ENCODE data around the gene CORO2A. TPM values are rescaled to one million over a fixed set of nuclear protein-coding genes. Genes with fewer than 3 reads are reported as not detected.

CORO2A gene
- total and polyA plus RNA-seq, 11 donors, result 0.09 to 2.2 (median 0.22) TPM

- DNase-seq, result no peak
- TF ChIP-seq POLR2A (IDR thresholded peaks at IDR 0.05), result no peak
- Histone ChIP-seq H3K27ac (no peak overlapping the region), H3K9me3 (no peaks in the 10 kb centered on the region), H3K4me3 (no peak overlapping the region), H3K36me3 (peaks cover 0 to 89% (median 28%) of the 10 kb centered on the region in 9 donors), H3K27me3 (no peaks in the 10 kb centered on the region), H3K4me1 (peaks cover 0 to 3% (median 0%) of the 10 kb centered on the region in 12 donors)
- intact Hi-C loops (cut with DNase I), result no loop called here
- ATAC-seq, result no peak
- 88 to 96% (median 91%) methylated on average over 4 of the region's 4 CpGs for WGBS, 4 donors
These were observed 36.6 kb upstream of the CORO2A start for GRCh38 chr9:98229090-98229395.

- Histone ChIP-seq H3K4me3 (no peak overlapping the region), H3K27ac (no peak overlapping the region), H3K36me3 (peaks cover 0 to 84% (median 28%) of the 10 kb centered on the region in 9 donors), H3K4me1 (peaks cover 0 to 8% (median 0%) of the 10 kb centered on the region in 12 donors), H3K9me3 (no peaks in the 10 kb centered on the region), H3K27me3 (no peaks in the 10 kb centered on the region)
- intact Hi-C loops (cut with DNase I), result no loop called here
- 77 to 94% (median 89%) methylated on average over 10 of the region's 10 CpGs for WGBS, 4 donors
- TF ChIP-seq CTCF (IDR thresholded peaks at IDR 0.05) (no peak), POLR2A (IDR thresholded peaks at IDR 0.05) (no peak)
- DNase-seq (no peak), ATAC-seq (no peak)
These were observed 36.1 kb upstream of the CORO2A start for GRCh38 chr9:98228392-98229089.

GRCh38 chr9:98227883-98228282 lies 35.4 kb upstream of the CORO2A start:
- Histone ChIP-seq H3K36me3 (peaks cover 0 to 78% (median 26%) of the 10 kb centered on the region in 9 donors), H3K4me1 (peaks cover 0 to 15% (median 0%) of the 10 kb centered on the region in 12 donors), H3K4me3 (no peak overlapping the region), H3K9me3 (no peaks in the 10 kb centered on the region), H3K27me3 (no peaks in the 10 kb centered on the region), H3K27ac (no peak overlapping the region)
- 86 to 92% (median 90%) methylated on average over 7 of the region's 7 CpGs for WGBS, 4 donors
- no peak for TF ChIP-seq POLR2A (IDR thresholded peaks at IDR 0.05)
- ATAC-seq, result no peak
- intact Hi-C loops (cut with DNase I), result no loop called here
- DNase-seq, result no peak

GRCh38 chr9:98226957-98227356 lies 34.5 kb upstream of the CORO2A start:
- intact Hi-C loops (cut with DNase I), result no loop called here
- no peak for ATAC-seq
- 90 to 93% (median 92%) methylated on average over 4 of the region's 4 CpGs for WGBS, 4 donors
- DNase-seq, result no peak
- H3K27me3 ChIP-seq, result no peaks in the 10 kb centered on the region
- no peak overlapping the region for H3K4me3 ChIP-seq
- H3K9me3 ChIP-seq, result no peaks in the 10 kb centered on the region
- peaks cover 0 to 73% (median 20%) of the 10 kb centered on the region in 9 donors for H3K36me3 ChIP-seq
- TF ChIP-seq CTCF (IDR thresholded peaks at IDR 0.05) (no peak), POLR2A (IDR thresholded peaks at IDR 0.05) (no peak)
- H3K27ac ChIP-seq, result no peak overlapping the region
- H3K4me1 ChIP-seq, result peaks cover 0 to 16% (median 0%) of the 10 kb centered on the region in 12 donors

GRCh38 chr9:98226516-98226915 lies 34.1 kb upstream of the CORO2A start:
- Histone ChIP-seq H3K27me3 (no peaks in the 10 kb centered on the region), H3K4me1 (peaks cover 0 to 16% (median 0%) of the 10 kb centered on the region in 12 donors), H3K36me3 (peaks cover 0 to 69% (median 20%) of the 10 kb centered on the region in 9 donors), H3K27ac (no peak overlapping the region), H3K9me3 (no peaks in the 10 kb centered on the region), H3K4me3 (no peak overlapping the region)
- DNase-seq (no peak), ATAC-seq (no peak)
- intact Hi-C loops (cut with DNase I), result no loop called here
- TF ChIP-seq POLR2A (IDR thresholded peaks at IDR 0.05) (no peak), CTCF (IDR thresholded peaks at IDR 0.05) (no peak)
- 62 to 69% (median 65%) methylated on average over 1 of the region's 1 CpG for WGBS, 4 donors

Data from heart left ventricle (tissue), 16 donors.